ENCODE measurements around the gene SNTB2.

- TF ChIP-seq POLR2AphosphoS5 (IDR thresholded peaks at IDR 0.05) (no peak), CTCF (IDR thresholded peaks at IDR 0.05) (no peak), EP300 (IDR thresholded peaks at IDR 0.05; ENCODE audit: low read depth) (no peak)
These were observed 86.0 kb downstream of the SNTB2 start for GRCh38 chr16:69273009-69273408.
